WTC11 (cell line): Measurements from ENCODE around the gene XKR7. TPM values are rescaled to one million over a fixed set of nuclear protein-coding genes. Genes with fewer than 3 reads are reported as not detected.

Experiments
- ATAC-seq: fragments of 200-7000 bp; cut with Tn5 transposase; 2 replicates; pipeline ENCODE4 v1.10.0; 2021; ENCODE audit warnings: mild to moderate bottlenecking, moderate library complexity
- CTCF ChIA-PET: fragments of 300-600 bp; sonication (Branson Sonifier 250); formaldehyde crosslinking; loops from one replicate; lab custom pipeline; 2021; ENCODE audit warnings: antibody characterized with exemption; lab: Charles Lee
- POLR2A ChIA-PET: fragments of 350-600 bp; sonication (Branson Sonifier 250); formaldehyde crosslinking; loops from one replicate; lab custom pipeline; 2021; ENCODE audit warnings: antibody characterized with exemption; lab: Charles Lee
- DNase-seq: peaks from one replicate; pipeline ENCODE4 v3.0.0; 2021; ENCODE audit warnings: low spot score
- H3K27ac Mint-ChIP-seq: 2 replicates; pipeline ENCODE4 v1.8.0; 2021; ENCODE audit warnings: mixed read lengths
- H3K27me3 Mint-ChIP-seq: 2 replicates; pipeline ENCODE4 v1.8.0; 2021; ENCODE audit warnings: low read depth, mild to moderate bottlenecking, moderate library complexity, mixed read lengths
- H3K36me3 Mint-ChIP-seq: 2 replicates; pipeline ENCODE4 v1.8.0; 2021; ENCODE audit warnings: mixed read lengths
- H3K4me1 Mint-ChIP-seq: 2 replicates; pipeline ENCODE4 v1.8.0; 2022; ENCODE audit warnings: mixed read lengths
- H3K4me3 Mint-ChIP-seq: 2 replicates; pipeline ENCODE4 v1.8.0; 2021; ENCODE audit warnings: mild to moderate bottlenecking, moderate library complexity, mixed read lengths
- H3K9me3 Mint-ChIP-seq: 2 replicates; pipeline ENCODE4 v1.8.0; 2021; ENCODE audit warnings: mixed read lengths
- ATF1 ChIP-seq: sonication (generic); formaldehyde crosslinking; IDR thresholded peaks from 2 replicates; pipeline ENCODE4 v1.8.1; 2023; ENCODE audit warnings: mild to moderate bottlenecking, moderate library complexity, missing genetic modification reagents
- E2F5 ChIP-seq: sonication (generic); formaldehyde crosslinking; IDR thresholded peaks from 2 replicates; pipeline ENCODE4 v1.8.1; 2022; ENCODE audit warnings: mild to moderate bottlenecking, moderate library complexity, missing genetic modification reagents
- ELF4 ChIP-seq: sonication (generic); formaldehyde crosslinking; IDR thresholded peaks from 2 replicates; pipeline ENCODE4 v1.8.1; 2022; ENCODE audit warnings: low read depth, mild to moderate bottlenecking, moderate library complexity, missing genetic modification reagents
- ESRRA ChIP-seq: sonication (generic); formaldehyde crosslinking; IDR thresholded peaks from 2 replicates; pipeline ENCODE4 v1.8.1; 2022; ENCODE audit warnings: mild to moderate bottlenecking, missing genetic modification reagents, borderline replicate concordance
- FOXJ3 ChIP-seq: sonication (generic); formaldehyde crosslinking; IDR thresholded peaks from 2 replicates; pipeline ENCODE4 v1.9.0; 2021; ENCODE audit warnings: missing genetic modification reagents, mild to moderate bottlenecking, borderline replicate concordance
- GABPB1 ChIP-seq: sonication (generic); formaldehyde crosslinking; IDR thresholded peaks from 2 replicates; pipeline ENCODE4 v1.8.1; 2023; ENCODE audit warnings: mild to moderate bottlenecking, missing genetic modification reagents
- HMGA2 ChIP-seq: fragments of 250-450 bp; sonication (Bioruptor Pico); IDR thresholded peaks from 2 replicates; pipeline ENCODE4 v1.4.0; 2021; ENCODE audit warnings: mild to moderate bottlenecking, moderate library complexity
- JUN ChIP-seq: sonication (generic); formaldehyde crosslinking; IDR thresholded peaks from 2 replicates; pipeline ENCODE4 v1.8.0; 2023; ENCODE audit warnings: mild to moderate bottlenecking, missing genetic modification reagents
- KAT7 ChIP-seq: sonication (generic); formaldehyde crosslinking; IDR thresholded peaks from 2 replicates; pipeline ENCODE4 v1.8.1; 2023; ENCODE audit warnings: missing genetic modification reagents, mild to moderate bottlenecking, borderline replicate concordance
- MLX ChIP-seq: sonication (generic); formaldehyde crosslinking; IDR thresholded peaks from 2 replicates; pipeline ENCODE4 v1.8.1; 2023; ENCODE audit warnings: mild to moderate bottlenecking, missing genetic modification reagents, moderate library complexity
- NR2C2 ChIP-seq: sonication (generic); formaldehyde crosslinking; IDR thresholded peaks from 2 replicates; pipeline ENCODE4 v1.8.0; 2022; ENCODE audit warnings: mild to moderate bottlenecking, missing genetic modification reagents
- NR3C1 ChIP-seq: sonication (generic); formaldehyde crosslinking; conservative IDR thresholded peaks from 2 replicates; pipeline ENCODE4 v1.8.1; 2023; ENCODE audit warnings: low read depth, mild to moderate bottlenecking, missing genetic modification reagents
- TCF7 ChIP-seq: sonication (generic); formaldehyde crosslinking; IDR thresholded peaks from 2 replicates; pipeline ENCODE4 v1.8.0; 2022; ENCODE audit warnings: mild to moderate bottlenecking, low read depth, missing genetic modification reagents, moderate library complexity
- ZNF138 ChIP-seq: sonication (generic); formaldehyde crosslinking; conservative IDR thresholded peaks from 2 replicates; pipeline ENCODE4 v1.8.1; 2022; ENCODE audit warnings: mild to moderate bottlenecking, moderate library complexity, missing genetic modification reagents
- ZNF423 ChIP-seq: fragments of 250-450 bp; sonication (Bioruptor Pico); IDR thresholded peaks from 2 replicates; pipeline ENCODE4 v2.1.2; 2022; ENCODE audit warnings: mild to moderate bottlenecking, moderate library complexity
- ZSCAN18 ChIP-seq: fragments of 250-450 bp; sonication (Bioruptor Pico); IDR thresholded peaks from 2 replicates; pipeline ENCODE4 v2.1.2; 2022; ENCODE audit warnings: mild to moderate bottlenecking, moderate library complexity
- total RNA-seq: library from RNA; stranded (reverse); gene quantifications from 3 replicates; pipeline ENCODE4 v1.2.3, GENCODE V29; 2021
- TF ChIP-seq, protein P1 (sequence below): fragments of 250-450 bp; sonication (Bioruptor Pico); IDR thresholded peaks from 2 replicates; pipeline ENCODE4 v1.9.0; 2021; ENCODE audit warnings: mild to moderate bottlenecking
- TF ChIP-seq, protein P2 (sequence below): sonication (generic); formaldehyde crosslinking; IDR thresholded peaks from 2 replicates; pipeline ENCODE4 v1.8.0; 2022; ENCODE audit warnings: mild to moderate bottlenecking, missing genetic modification reagents
- TF ChIP-seq, protein P3 (sequence below): fragments of 250-450 bp; sonication (Bioruptor Pico); IDR thresholded peaks from 2 replicates; pipeline ENCODE4 v1.8.0; 2021; ENCODE audit warnings: mild to moderate bottlenecking
- TF ChIP-seq, protein P4 (sequence below): sonication (generic); formaldehyde crosslinking; IDR thresholded peaks from 2 replicates; pipeline ENCODE4 v1.8.0; 2023; ENCODE audit warnings: mild to moderate bottlenecking, missing genetic modification reagents

XKR7 gene
- total RNA-seq, 1 experiment from 2014 or later = 2.5 TPM

DNA sequence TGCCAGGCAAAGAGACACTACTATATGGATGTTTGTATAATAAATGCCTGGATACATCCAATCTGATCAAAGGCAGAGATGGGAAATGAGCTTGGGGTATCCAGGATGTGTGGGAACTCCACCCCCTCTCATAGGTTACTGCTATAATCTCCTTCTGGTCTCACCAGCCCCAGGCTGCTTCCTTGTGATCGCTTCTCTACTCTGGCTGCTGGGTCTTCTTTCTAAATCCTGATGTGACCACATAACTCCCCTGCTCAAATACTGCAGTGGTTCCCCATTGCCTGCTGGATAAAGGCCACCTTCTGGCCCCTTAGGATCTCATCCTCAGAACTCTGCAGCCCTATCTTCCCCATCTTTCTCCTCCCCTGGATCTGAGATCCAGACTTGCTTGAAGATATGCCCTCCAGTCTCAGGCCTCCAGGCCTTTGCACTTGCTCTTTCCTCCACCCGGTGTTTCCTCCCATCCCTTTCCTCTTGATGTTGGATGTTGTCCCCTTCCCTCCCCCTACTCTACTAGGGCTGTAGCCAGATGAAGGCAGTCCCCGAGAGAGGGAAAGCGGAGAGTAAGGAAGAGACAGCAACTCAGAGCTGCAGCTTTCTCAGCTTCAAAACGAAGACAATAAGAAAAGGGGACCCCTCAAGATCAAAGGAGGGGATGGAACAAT is 828 bp upstream of the XKR7 start:
- POLR2A ChIA-PET = interaction anchor here (0.9 to 1.1 kb wide), 2 partner anchors 96 to 116 kb away, joined by 3 to 4 read pairs; no protein-coding TSS in a partner anchor
- TF ChIP-seq, protein P1, sequence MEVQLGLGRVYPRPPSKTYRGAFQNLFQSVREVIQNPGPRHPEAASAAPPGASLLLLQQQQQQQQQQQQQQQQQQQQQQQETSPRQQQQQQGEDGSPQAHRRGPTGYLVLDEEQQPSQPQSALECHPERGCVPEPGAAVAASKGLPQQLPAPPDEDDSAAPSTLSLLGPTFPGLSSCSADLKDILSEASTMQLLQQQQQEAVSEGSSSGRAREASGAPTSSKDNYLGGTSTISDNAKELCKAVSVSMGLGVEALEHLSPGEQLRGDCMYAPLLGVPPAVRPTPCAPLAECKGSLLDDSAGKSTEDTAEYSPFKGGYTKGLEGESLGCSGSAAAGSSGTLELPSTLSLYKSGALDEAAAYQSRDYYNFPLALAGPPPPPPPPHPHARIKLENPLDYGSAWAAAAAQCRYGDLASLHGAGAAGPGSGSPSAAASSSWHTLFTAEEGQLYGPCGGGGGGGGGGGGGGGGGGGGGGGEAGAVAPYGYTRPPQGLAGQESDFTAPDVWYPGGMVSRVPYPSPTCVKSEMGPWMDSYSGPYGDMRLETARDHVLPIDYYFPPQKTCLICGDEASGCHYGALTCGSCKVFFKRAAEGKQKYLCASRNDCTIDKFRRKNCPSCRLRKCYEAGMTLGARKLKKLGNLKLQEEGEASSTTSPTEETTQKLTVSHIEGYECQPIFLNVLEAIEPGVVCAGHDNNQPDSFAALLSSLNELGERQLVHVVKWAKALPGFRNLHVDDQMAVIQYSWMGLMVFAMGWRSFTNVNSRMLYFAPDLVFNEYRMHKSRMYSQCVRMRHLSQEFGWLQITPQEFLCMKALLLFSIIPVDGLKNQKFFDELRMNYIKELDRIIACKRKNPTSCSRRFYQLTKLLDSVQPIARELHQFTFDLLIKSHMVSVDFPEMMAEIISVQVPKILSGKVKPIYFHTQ = no peak
- TF ChIP-seq ELF4 (CRISPR knock-in tag) (no peak), MLX (CRISPR knock-in tag) (no peak), NR3C1 (CRISPR knock-in tag) (no peak), NR2C2 (CRISPR knock-in tag) (no peak), ESRRA (CRISPR knock-in tag) (no peak), FOXJ3 (CRISPR knock-in tag) (no peak), ATF1 (CRISPR knock-in tag) (no peak), JUN (CRISPR knock-in tag) (no peak), GABPB1 (CRISPR knock-in tag) (no peak), ZSCAN18 (CRISPR knock-in tag) (no peak), KAT7 (CRISPR knock-in tag) (no peak), HMGA2 (no peak), E2F5 (no peak), ZNF138 (CRISPR knock-in tag) (no peak), ZNF423 (CRISPR knock-in tag) (no peak), TCF7 (CRISPR knock-in tag) (no peak)
- TF ChIP-seq, protein P2, sequence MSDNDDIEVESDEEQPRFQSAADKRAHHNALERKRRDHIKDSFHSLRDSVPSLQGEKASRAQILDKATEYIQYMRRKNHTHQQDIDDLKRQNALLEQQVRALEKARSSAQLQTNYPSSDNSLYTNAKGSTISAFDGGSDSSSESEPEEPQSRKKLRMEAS (CRISPR knock-in tag) = no peak
- TF ChIP-seq, protein P3, sequence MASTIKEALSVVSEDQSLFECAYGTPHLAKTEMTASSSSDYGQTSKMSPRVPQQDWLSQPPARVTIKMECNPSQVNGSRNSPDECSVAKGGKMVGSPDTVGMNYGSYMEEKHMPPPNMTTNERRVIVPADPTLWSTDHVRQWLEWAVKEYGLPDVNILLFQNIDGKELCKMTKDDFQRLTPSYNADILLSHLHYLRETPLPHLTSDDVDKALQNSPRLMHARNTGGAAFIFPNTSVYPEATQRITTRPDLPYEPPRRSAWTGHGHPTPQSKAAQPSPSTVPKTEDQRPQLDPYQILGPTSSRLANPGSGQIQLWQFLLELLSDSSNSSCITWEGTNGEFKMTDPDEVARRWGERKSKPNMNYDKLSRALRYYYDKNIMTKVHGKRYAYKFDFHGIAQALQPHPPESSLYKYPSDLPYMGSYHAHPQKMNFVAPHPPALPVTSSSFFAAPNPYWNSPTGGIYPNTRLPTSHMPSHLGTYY = no peak
- TF ChIP-seq, protein P4, sequence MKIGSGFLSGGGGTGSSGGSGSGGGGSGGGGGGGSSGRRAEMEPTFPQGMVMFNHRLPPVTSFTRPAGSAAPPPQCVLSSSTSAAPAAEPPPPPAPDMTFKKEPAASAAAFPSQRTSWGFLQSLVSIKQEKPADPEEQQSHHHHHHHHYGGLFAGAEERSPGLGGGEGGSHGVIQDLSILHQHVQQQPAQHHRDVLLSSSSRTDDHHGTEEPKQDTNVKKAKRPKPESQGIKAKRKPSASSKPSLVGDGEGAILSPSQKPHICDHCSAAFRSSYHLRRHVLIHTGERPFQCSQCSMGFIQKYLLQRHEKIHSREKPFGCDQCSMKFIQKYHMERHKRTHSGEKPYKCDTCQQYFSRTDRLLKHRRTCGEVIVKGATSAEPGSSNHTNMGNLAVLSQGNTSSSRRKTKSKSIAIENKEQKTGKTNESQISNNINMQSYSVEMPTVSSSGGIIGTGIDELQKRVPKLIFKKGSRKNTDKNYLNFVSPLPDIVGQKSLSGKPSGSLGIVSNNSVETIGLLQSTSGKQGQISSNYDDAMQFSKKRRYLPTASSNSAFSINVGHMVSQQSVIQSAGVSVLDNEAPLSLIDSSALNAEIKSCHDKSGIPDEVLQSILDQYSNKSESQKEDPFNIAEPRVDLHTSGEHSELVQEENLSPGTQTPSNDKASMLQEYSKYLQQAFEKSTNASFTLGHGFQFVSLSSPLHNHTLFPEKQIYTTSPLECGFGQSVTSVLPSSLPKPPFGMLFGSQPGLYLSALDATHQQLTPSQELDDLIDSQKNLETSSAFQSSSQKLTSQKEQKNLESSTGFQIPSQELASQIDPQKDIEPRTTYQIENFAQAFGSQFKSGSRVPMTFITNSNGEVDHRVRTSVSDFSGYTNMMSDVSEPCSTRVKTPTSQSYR (CRISPR knock-in tag) = no peak
- no peaks in the 10 kb centered on the region for H3K9me3 Mint-ChIP-seq
- H3K27me3 Mint-ChIP-seq = peaks cover 49% of the 10 kb centered on the region
- ATAC-seq (peak; percentile 10), DNase-seq (no peak)
- H3K36me3 Mint-ChIP-seq = no peaks in the 10 kb centered on the region
- H3K27ac Mint-ChIP-seq = peak overlapping the region; percentile 15; the same call in 1 of the 2 replicates
- CTCF ChIA-PET = interaction anchor here (0.6 to 3.1 kb wide), 12 partner anchors 15 to 133 kb away, joined by 3 to 28 read pairs (median 5); partner anchors contain the start of gene PDRG1
- peaks cover 20% of the 10 kb centered on the region for H3K4me1 Mint-ChIP-seq
- H3K4me3 Mint-ChIP-seq = peak overlapping the region; percentile 82
